NOMO-1 treated with dmso at 0.1 percent for 144 hours (cell line): ENCODE measurements around the gene HOXA3.

Experiments
- DNase-seq: peaks from one replicate; lab custom pipeline; 2025; ENCODE audit not compliant: unreplicated experiment; lab: John Stamatoyannopoulos, UW

HOXA3 gene

GRCh38 chr7:27189997-27190748 is 37.8 kb upstream of the HOXA3 start:
- DNase-seq: no peak

- no peak for DNase-seq
Measured at GRCh38 chr7:27189295-27189996, 37.1 kb upstream of the HOXA3 start.

GRCh38 chr7:27188386-27189294 is 36.3 kb upstream of the HOXA3 start:
- DNase-seq: peak; percentile 63

- no peak for DNase-seq
Measured at GRCh38 chr7:27187475-27188385, 35.3 kb upstream of the HOXA3 start.

- no peak for DNase-seq
Measured at GRCh38 chr7:27186668-27187474, 34.5 kb upstream of the HOXA3 start.

GRCh38 chr7:27185854-27186667 is 33.7 kb upstream of the HOXA3 start:
- DNase-seq: no peak

- peak; percentile 85 for DNase-seq
Measured at GRCh38 chr7:27185013-27185853, 32.9 kb upstream of the HOXA3 start, which contains the start of gene HOXA11. TSS of gene HOXA11 (minus strand) at chr7:27185232. CDS start at chr7:27185144, 88 bp downstream.

GRCh38 chr7:27184337-27185012 is 32.1 kb upstream of the HOXA3 start:
- no peak for DNase-seq

GRCh38 chr7:27183682-27184336 is 31.4 kb upstream of the HOXA3 start:
- DNase-seq: no peak

GRCh38 chr7:27182861-27183681 is 30.7 kb upstream of the HOXA3 start:
- DNase-seq: no peak

GRCh38 chr7:27182285-27182841 is 30.0 kb upstream of the HOXA3 start:
- no peak for DNase-seq

- no peak for DNase-seq
Measured at GRCh38 chr7:27181795-27182275, 29.5 kb upstream of the HOXA3 start.

- no peak for DNase-seq
Measured at GRCh38 chr7:27180431-27181420, 28.3 kb upstream of the HOXA3 start.
